ENCODE data around the gene ABCF2. TPM values are rescaled to one million over a fixed set of nuclear protein-coding genes. Genes with fewer than 3 reads are reported as not detected.

ABCF2 gene
- total RNA-seq, 1 donor from 2014 or later: 24.5 TPM

- intact Hi-C loops (cut with DNase I): loop anchor here (2.0 to 5.0 kb wide), 2 partner anchors 40 to 55 kb away; partner anchors contain the start of gene ABCF2
- peak; percentile 71 for DNase-seq (ENCODE audit: missing footprints)
- peak; percentile 84 for ATAC-seq
Measured at GRCh38 chr7:151186640-151187408, 40.2 kb downstream of the ABCF2 start, which contains the start of gene ASB10. Gene ASB10, minus strand, starts transcription at chr7:151187250. Its CDS starts 120 bp downstream, at chr7:151187130.

GRCh38 chr7:151185762-151186639 lies 41.0 kb downstream of the ABCF2 start:
- intact Hi-C loops (cut with DNase I): loop anchor here (2.0 to 5.0 kb wide), 2 partner anchors 41 to 56 kb away; partner anchors contain the start of gene ABCF2
- ATAC-seq: peak; percentile 14
- DNase-seq (ENCODE audit: missing footprints): peak; percentile 44

- intact Hi-C loops (cut with DNase I): no loop called here
- peak; percentile 60 for DNase-seq (ENCODE audit: missing footprints)
- no peak for ATAC-seq
Measured at GRCh38 chr7:151181011-151181431, 46.0 kb downstream of the ABCF2 start.

- DNase-seq (ENCODE audit: missing footprints) (no peak), ATAC-seq (no peak)
- intact Hi-C loops (cut with DNase I): no loop called here
Measured at GRCh38 chr7:151179946-151180345, 47.1 kb downstream of the ABCF2 start.

- ATAC-seq (no peak), DNase-seq (ENCODE audit: missing footprints) (peak; percentile 45)
- intact Hi-C loops (cut with DNase I): no loop called here
Measured at GRCh38 chr7:151179287-151179860, 47.6 kb downstream of the ABCF2 start.

- DNase-seq (ENCODE audit: missing footprints): no peak
- no peak for ATAC-seq
- intact Hi-C loops (cut with DNase I): no loop called here
Measured at GRCh38 chr7:151178831-151179230, 48.2 kb downstream of the ABCF2 start.

GRCh38 chr7:151178236-151178635 lies 48.8 kb downstream of the ABCF2 start:
- intact Hi-C loops (cut with DNase I): no loop called here
- DNase-seq (ENCODE audit: missing footprints) (no peak), ATAC-seq (no peak)

GRCh38 chr7:151177310-151177709 lies 49.7 kb downstream of the ABCF2 start:
- intact Hi-C loops (cut with DNase I): no loop called here
- DNase-seq (ENCODE audit: missing footprints) (no peak), ATAC-seq (no peak)

- intact Hi-C loops (cut with DNase I): no loop called here
- DNase-seq (ENCODE audit: missing footprints) (peak; percentile 30), ATAC-seq (no peak)
Measured at GRCh38 chr7:151176401-151176800, 50.6 kb downstream of the ABCF2 start.

GRCh38 chr7:151175793-151176311 lies 51.2 kb downstream of the ABCF2 start:
- DNase-seq (ENCODE audit: missing footprints): peak; percentile 62
- intact Hi-C loops (cut with DNase I): no loop called here
- ATAC-seq: no peak

- DNase-seq (ENCODE audit: missing footprints) (no peak), ATAC-seq (no peak)
- intact Hi-C loops (cut with DNase I): no loop called here
Measured at GRCh38 chr7:151175047-151175792, 51.8 kb downstream of the ABCF2 start.

- ATAC-seq: no peak
- DNase-seq (ENCODE audit: missing footprints): peak; percentile 61
- intact Hi-C loops (cut with DNase I): no loop called here
Measured at GRCh38 chr7:151174246-151175046, 52.6 kb downstream of the ABCF2 start.

- DNase-seq (ENCODE audit: missing footprints) (peak; percentile 69), ATAC-seq (no peak)
- intact Hi-C loops (cut with DNase I): no loop called here
Measured at GRCh38 chr7:151173386-151174245, 53.4 kb downstream of the ABCF2 start.

GRCh38 chr7:151172273-151173141 lies 54.5 kb downstream of the ABCF2 start:
- ATAC-seq: peak; percentile 68
- intact Hi-C loops (cut with DNase I): loop anchor here (1.0 kb wide), 1 partner anchor 47 kb away; no protein-coding TSS in a partner anchor
- DNase-seq (ENCODE audit: missing footprints): peak; percentile 94

- ATAC-seq: no peak
- DNase-seq (ENCODE audit: missing footprints): no peak
- intact Hi-C loops (cut with DNase I): loop anchor here (1.0 to 2.0 kb wide), 2 partner anchors 44 to 134 kb away; no protein-coding TSS in a partner anchor
Measured at GRCh38 chr7:151168787-151169162, 58.2 kb downstream of the ABCF2 start.

Data from Right ventricle myocardium inferior (tissue), 1 donor.